ENCODE data around the gene SCGB1D2.

Gene SCGB1D2

DNA sequence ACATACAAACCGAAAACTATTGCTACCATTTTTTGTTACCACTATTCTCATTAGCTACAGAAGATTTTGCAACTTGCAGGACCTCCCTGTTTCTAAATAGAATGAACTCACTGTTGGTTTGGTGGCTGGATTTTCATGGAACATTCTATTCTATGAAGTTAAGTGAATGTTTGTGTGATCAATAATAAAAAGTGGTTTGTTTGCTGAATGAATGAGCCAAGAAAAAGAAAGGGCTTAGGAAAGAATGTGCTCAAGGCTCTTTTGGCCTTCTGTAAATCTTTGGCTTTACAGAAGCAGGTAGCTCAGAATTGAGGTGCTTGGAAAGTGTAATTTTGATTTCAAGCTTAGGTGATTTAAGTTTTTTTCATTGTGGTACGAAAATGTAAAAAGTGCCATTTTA is 5.9 kb upstream of the SCGB1D2 start:
- H3K79me2 ChIP-seq (ENCODE audit: insufficient read depth, low read length) = no peaks in the 10 kb centered on the region
- no peaks in the 10 kb centered on the region for H3K27me3 ChIP-seq (ENCODE audit: insufficient read depth, low read length)
- TF ChIP-seq, protein P1, sequence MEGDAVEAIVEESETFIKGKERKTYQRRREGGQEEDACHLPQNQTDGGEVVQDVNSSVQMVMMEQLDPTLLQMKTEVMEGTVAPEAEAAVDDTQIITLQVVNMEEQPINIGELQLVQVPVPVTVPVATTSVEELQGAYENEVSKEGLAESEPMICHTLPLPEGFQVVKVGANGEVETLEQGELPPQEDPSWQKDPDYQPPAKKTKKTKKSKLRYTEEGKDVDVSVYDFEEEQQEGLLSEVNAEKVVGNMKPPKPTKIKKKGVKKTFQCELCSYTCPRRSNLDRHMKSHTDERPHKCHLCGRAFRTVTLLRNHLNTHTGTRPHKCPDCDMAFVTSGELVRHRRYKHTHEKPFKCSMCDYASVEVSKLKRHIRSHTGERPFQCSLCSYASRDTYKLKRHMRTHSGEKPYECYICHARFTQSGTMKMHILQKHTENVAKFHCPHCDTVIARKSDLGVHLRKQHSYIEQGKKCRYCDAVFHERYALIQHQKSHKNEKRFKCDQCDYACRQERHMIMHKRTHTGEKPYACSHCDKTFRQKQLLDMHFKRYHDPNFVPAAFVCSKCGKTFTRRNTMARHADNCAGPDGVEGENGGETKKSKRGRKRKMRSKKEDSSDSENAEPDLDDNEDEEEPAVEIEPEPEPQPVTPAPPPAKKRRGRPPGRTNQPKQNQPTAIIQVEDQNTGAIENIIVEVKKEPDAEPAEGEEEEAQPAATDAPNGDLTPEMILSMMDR (IDR thresholded peaks at IDR 0.05; ENCODE audit: low read length) = no peak
- no peak for TF ChIP-seq EZH2 (IDR thresholded peaks at IDR 0.05; ENCODE audit: borderline replicate concordance, low read length)
- H3F3A ChIP-seq (ENCODE audit: insufficient read depth, low read length) = no peaks in the 10 kb centered on the region
- H4K20me1 ChIP-seq (ENCODE audit: insufficient read depth, low read length) = no peaks in the 10 kb centered on the region
- no peak overlapping the region for H3K4me2 ChIP-seq (ENCODE audit: low read length)
- H3K36me3 ChIP-seq (ENCODE audit: insufficient read depth, low read length) = no peaks in the 10 kb centered on the region
- H3K27ac ChIP-seq (ENCODE audit: low read depth, low read length, poor library complexity, severe bottlenecking) = no peak overlapping the region
- H3K9me3 ChIP-seq (ENCODE audit: low read length) = no peaks in the 10 kb centered on the region
- H3K4me3 ChIP-seq (ENCODE audit: low read depth, low read length, poor library complexity, severe bottlenecking) = no peak overlapping the region
- no peaks in the 10 kb centered on the region for H3K9me2 ChIP-seq (ENCODE audit: low read depth, low read length)
- H3K4me1 ChIP-seq (ENCODE audit: insufficient read depth, low read length, severe bottlenecking) = no peaks in the 10 kb centered on the region
- no peak overlapping the region for H3K9ac ChIP-seq (ENCODE audit: low read length)
- no peak overlapping the region for H2AFZ ChIP-seq (ENCODE audit: low read length)

DNA sequence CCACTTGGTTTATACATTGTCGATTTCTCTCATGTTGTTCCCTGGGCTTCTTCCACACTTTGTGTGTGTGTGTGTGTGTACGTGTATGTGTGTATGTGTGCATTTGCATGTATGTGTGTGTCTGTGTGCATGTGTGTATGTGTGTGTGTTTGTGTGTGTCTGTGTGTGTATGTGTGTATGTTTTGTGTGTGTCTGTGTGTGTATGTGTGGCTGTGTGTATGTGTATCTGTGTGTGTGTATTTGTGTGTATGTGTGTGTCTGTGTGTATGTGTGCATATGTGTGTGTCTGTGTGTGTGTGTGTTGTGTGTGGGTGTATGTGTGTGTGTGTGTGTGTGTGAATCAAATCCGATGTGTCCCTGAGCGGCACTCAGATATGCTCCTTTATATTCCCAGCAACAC is 4.5 kb upstream of the SCGB1D2 start:
- no peaks in the 10 kb centered on the region for H3F3A ChIP-seq (ENCODE audit: insufficient read depth, low read length)
- no peak overlapping the region for H3K4me2 ChIP-seq (ENCODE audit: low read length)
- no peak overlapping the region for H3K27ac ChIP-seq (ENCODE audit: low read depth, low read length, poor library complexity, severe bottlenecking)
- H3K9me2 ChIP-seq (ENCODE audit: low read depth, low read length) = no peaks in the 10 kb centered on the region
- H3K9me3 ChIP-seq (ENCODE audit: low read length) = no peaks in the 10 kb centered on the region
- no peaks in the 10 kb centered on the region for H3K36me3 ChIP-seq (ENCODE audit: insufficient read depth, low read length)
- H2AFZ ChIP-seq (ENCODE audit: low read length) = no peak overlapping the region
- H4K20me1 ChIP-seq (ENCODE audit: insufficient read depth, low read length) = no peaks in the 10 kb centered on the region
- no peak overlapping the region for H3K4me3 ChIP-seq (ENCODE audit: low read depth, low read length, poor library complexity, severe bottlenecking)
- H3K27me3 ChIP-seq (ENCODE audit: insufficient read depth, low read length) = no peaks in the 10 kb centered on the region
- H3K79me2 ChIP-seq (ENCODE audit: insufficient read depth, low read length) = no peaks in the 10 kb centered on the region
- no peak overlapping the region for H3K9ac ChIP-seq (ENCODE audit: low read length)
- TF ChIP-seq, protein P1 (IDR thresholded peaks at IDR 0.05; ENCODE audit: low read length) = no peak
- no peak for TF ChIP-seq EZH2 (IDR thresholded peaks at IDR 0.05; ENCODE audit: borderline replicate concordance, low read length)
- no peaks in the 10 kb centered on the region for H3K4me1 ChIP-seq (ENCODE audit: insufficient read depth, low read length, severe bottlenecking)

DNA sequence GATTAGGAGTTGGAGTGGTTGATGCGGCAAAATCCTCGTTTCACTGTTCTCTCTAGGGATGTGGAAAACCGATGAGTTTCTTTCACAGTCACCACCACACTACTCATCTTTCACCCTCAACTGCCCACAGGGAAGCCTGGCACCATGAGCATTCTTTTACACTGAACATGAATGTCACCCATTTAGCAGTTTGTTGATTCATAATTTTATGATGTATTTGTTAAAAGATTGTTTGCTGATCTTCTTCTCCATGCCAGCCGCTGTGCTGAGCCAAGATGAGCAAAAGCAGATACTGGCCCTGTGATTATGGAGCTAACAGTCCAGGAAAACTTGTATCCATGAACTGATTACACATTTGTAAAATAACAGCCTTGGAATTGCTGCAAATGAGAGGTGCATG is 3.9 kb upstream of the SCGB1D2 start:
- H3K9me2 ChIP-seq (ENCODE audit: low read depth, low read length) = no peaks in the 10 kb centered on the region
- no peaks in the 10 kb centered on the region for H4K20me1 ChIP-seq (ENCODE audit: insufficient read depth, low read length)
- H3K9ac ChIP-seq (ENCODE audit: low read length) = no peak overlapping the region
- H3K4me1 ChIP-seq (ENCODE audit: insufficient read depth, low read length, severe bottlenecking) = no peaks in the 10 kb centered on the region
- H3K9me3 ChIP-seq (ENCODE audit: low read length) = no peaks in the 10 kb centered on the region
- no peaks in the 10 kb centered on the region for H3K27me3 ChIP-seq (ENCODE audit: insufficient read depth, low read length)
- no peaks in the 10 kb centered on the region for H3F3A ChIP-seq (ENCODE audit: insufficient read depth, low read length)
- no peak overlapping the region for H3K4me3 ChIP-seq (ENCODE audit: low read depth, low read length, poor library complexity, severe bottlenecking)
- no peak overlapping the region for H3K27ac ChIP-seq (ENCODE audit: low read depth, low read length, poor library complexity, severe bottlenecking)
- TF ChIP-seq, protein P1 (IDR thresholded peaks at IDR 0.05; ENCODE audit: low read length) = no peak
- no peak for TF ChIP-seq EZH2 (IDR thresholded peaks at IDR 0.05; ENCODE audit: borderline replicate concordance, low read length)
- no peak overlapping the region for H3K4me2 ChIP-seq (ENCODE audit: low read length)
- no peaks in the 10 kb centered on the region for H3K36me3 ChIP-seq (ENCODE audit: insufficient read depth, low read length)
- no peak overlapping the region for H2AFZ ChIP-seq (ENCODE audit: low read length)
- no peaks in the 10 kb centered on the region for H3K79me2 ChIP-seq (ENCODE audit: insufficient read depth, low read length)
